ENCODE measurements around the gene CABLES1. TPM values are rescaled to one million over a fixed set of nuclear protein-coding genes. Genes with fewer than 3 reads are reported as not detected.

Gene CABLES1
- total RNA-seq, 1 experiment from 2014 or later, result 6.2 TPM

- DNase-seq (ENCODE audit: low read depth), result no peak
Measured at GRCh38 chr18:23301972-23302371, 166.7 kb downstream of the CABLES1 start.

- no peak for DNase-seq (ENCODE audit: low read depth)
Measured at GRCh38 chr18:23302511-23302850, 167.2 kb downstream of the CABLES1 start.

- peak; percentile 45 for DNase-seq (ENCODE audit: low read depth)
Measured at GRCh38 chr18:23302851-23303527, 167.7 kb downstream of the CABLES1 start.

- no peak for DNase-seq (ENCODE audit: low read depth)
Measured at GRCh38 chr18:23306822-23307221, 171.5 kb downstream of the CABLES1 start.

- peak; percentile 73 for DNase-seq (ENCODE audit: low read depth)
Measured at GRCh38 chr18:23307567-23308295, 172.4 kb downstream of the CABLES1 start.

Other genes with a start within 250 kb of the CABLES1 start
- gene RBBP8, start 202.2 kb upstream of the CABLES1 start, total RNA-seq (2014; rRNA removed; shearing (Covaris generic)), result 58.1 and 76.6 TPM in 2 replicates

Measured in Daoy (cell line).